WTC11 (cell line): ENCODE data around the gene FAF1. TPM values are rescaled to one million over a fixed set of nuclear protein-coding genes. Genes with fewer than 3 reads are reported as not detected.
A peak's percentile ranks its signal among the peaks of the same experiment; 100 is the strongest.

Source experiments
- ATAC-seq: fragments of 200-7000 bp; cut with Tn5 transposase; 2 replicates; pipeline ENCODE4 v1.10.0; 2021; ENCODE audit warnings: mild to moderate bottlenecking, moderate library complexity
- CTCF ChIA-PET: fragments of 300-600 bp; sonication (Branson Sonifier 250); formaldehyde crosslinking; loops from one replicate; lab custom pipeline; 2021; ENCODE audit warnings: antibody characterized with exemption; lab: Charles Lee
- POLR2A ChIA-PET: fragments of 350-600 bp; sonication (Branson Sonifier 250); formaldehyde crosslinking; loops from one replicate; lab custom pipeline; 2021; ENCODE audit warnings: antibody characterized with exemption; lab: Charles Lee
- DNase-seq: peaks from one replicate; pipeline ENCODE4 v3.0.0; 2021; ENCODE audit warnings: low spot score
- H3K27ac Mint-ChIP-seq: 2 replicates; pipeline ENCODE4 v1.8.0; 2021; ENCODE audit warnings: mixed read lengths
- H3K27me3 Mint-ChIP-seq: 2 replicates; pipeline ENCODE4 v1.8.0; 2021; ENCODE audit warnings: low read depth, mild to moderate bottlenecking, moderate library complexity, mixed read lengths
- H3K36me3 Mint-ChIP-seq: 2 replicates; pipeline ENCODE4 v1.8.0; 2021; ENCODE audit warnings: mixed read lengths
- H3K4me1 Mint-ChIP-seq: 2 replicates; pipeline ENCODE4 v1.8.0; 2022; ENCODE audit warnings: mixed read lengths
- H3K4me3 Mint-ChIP-seq: 2 replicates; pipeline ENCODE4 v1.8.0; 2021; ENCODE audit warnings: mild to moderate bottlenecking, moderate library complexity, mixed read lengths
- H3K9me3 Mint-ChIP-seq: 2 replicates; pipeline ENCODE4 v1.8.0; 2021; ENCODE audit warnings: mixed read lengths
- FOXJ3 ChIP-seq: sonication (generic); formaldehyde crosslinking; IDR thresholded peaks from 2 replicates; pipeline ENCODE4 v1.9.0; 2021; ENCODE audit warnings: missing genetic modification reagents, mild to moderate bottlenecking, borderline replicate concordance
- FOXP1 ChIP-seq: sonication (generic); formaldehyde crosslinking; IDR thresholded peaks from 2 replicates; pipeline ENCODE4 v1.8.0; 2022; ENCODE audit warnings: missing genetic modification reagents, mild to moderate bottlenecking, moderate library complexity, borderline replicate concordance
- MXD4 ChIP-seq: fragments of 250-450 bp; sonication (Bioruptor Pico); IDR thresholded peaks from 2 replicates; pipeline ENCODE4 v1.8.0; 2021; ENCODE audit warnings: mild to moderate bottlenecking, moderate library complexity, borderline replicate concordance
- NFE2L1 ChIP-seq: sonication (generic); formaldehyde crosslinking; IDR thresholded peaks from 2 replicates; pipeline ENCODE4 v1.8.1; 2023; ENCODE audit warnings: missing genetic modification reagents
- NR2C2 ChIP-seq: sonication (generic); formaldehyde crosslinking; IDR thresholded peaks from 2 replicates; pipeline ENCODE4 v1.8.0; 2022; ENCODE audit warnings: mild to moderate bottlenecking, missing genetic modification reagents
- NR3C1 ChIP-seq: sonication (generic); formaldehyde crosslinking; conservative IDR thresholded peaks from 2 replicates; pipeline ENCODE4 v1.8.1; 2023; ENCODE audit warnings: low read depth, mild to moderate bottlenecking, missing genetic modification reagents
- SMAD4 ChIP-seq: sonication (generic); formaldehyde crosslinking; IDR thresholded peaks from 2 replicates; pipeline ENCODE4 v1.8.0; 2022; ENCODE audit warnings: mild to moderate bottlenecking, missing genetic modification reagents
- TEAD1 ChIP-seq: sonication (generic); formaldehyde crosslinking; IDR thresholded peaks from 2 replicates; pipeline ENCODE4 v1.8.0; 2022; ENCODE audit warnings: mild to moderate bottlenecking, missing genetic modification reagents
- total RNA-seq: library from RNA; stranded (reverse); gene quantifications from 3 replicates; pipeline ENCODE4 v1.2.3, GENCODE V29; 2021
- TF ChIP-seq, protein P1 (sequence below): sonication (generic); formaldehyde crosslinking; IDR thresholded peaks from 2 replicates; pipeline ENCODE4 v1.8.1; 2022; ENCODE audit warnings: low read depth, mild to moderate bottlenecking, moderate library complexity, missing genetic modification reagents, borderline replicate concordance
- TF ChIP-seq, protein P2 (sequence below): sonication (generic); formaldehyde crosslinking; IDR thresholded peaks from 2 replicates; pipeline ENCODE4 v1.8.0; 2022; ENCODE audit warnings: mild to moderate bottlenecking, missing genetic modification reagents
- TF ChIP-seq, protein P3 (sequence below): sonication (generic); formaldehyde crosslinking; IDR thresholded peaks from 2 replicates; pipeline ENCODE4 v1.8.0; 2023; ENCODE audit warnings: missing genetic modification reagents, mild to moderate bottlenecking, borderline replicate concordance
- TF ChIP-seq, protein P4 (sequence below): fragments of 250-450 bp; sonication (Bioruptor Pico); IDR thresholded peaks from 2 replicates; pipeline ENCODE4 v1.8.0; 2021; ENCODE audit warnings: mild to moderate bottlenecking

FAF1 gene
- total RNA-seq, 1 experiment from 2014 or later, result 53.5 TPM

DNA sequence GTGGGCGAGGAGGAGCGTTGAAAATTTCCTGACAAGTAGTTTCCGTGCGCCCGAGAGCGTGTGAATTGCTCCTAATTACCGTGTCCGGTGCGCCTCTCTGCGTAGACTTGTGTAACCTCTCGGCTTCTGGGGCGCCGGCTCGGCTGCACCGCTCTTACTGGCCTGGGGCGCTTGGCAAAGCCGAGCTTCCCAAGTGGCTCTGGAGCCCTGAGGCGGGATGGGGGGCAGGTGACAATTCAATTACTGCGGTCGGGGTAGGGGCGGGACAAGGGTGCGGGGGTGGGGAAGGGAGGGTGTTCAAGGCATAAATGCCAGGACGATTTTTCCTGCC is 536.4 kb downstream of the FAF1 start:
- TF ChIP-seq FOXJ3 (CRISPR knock-in tag) (no peak), NFE2L1 (no peak), NR2C2 (CRISPR knock-in tag) (no peak), MXD4 (CRISPR knock-in tag) (no peak), SMAD4 (no peak), NR3C1 (CRISPR knock-in tag) (no peak)
- TF ChIP-seq, protein P1, sequence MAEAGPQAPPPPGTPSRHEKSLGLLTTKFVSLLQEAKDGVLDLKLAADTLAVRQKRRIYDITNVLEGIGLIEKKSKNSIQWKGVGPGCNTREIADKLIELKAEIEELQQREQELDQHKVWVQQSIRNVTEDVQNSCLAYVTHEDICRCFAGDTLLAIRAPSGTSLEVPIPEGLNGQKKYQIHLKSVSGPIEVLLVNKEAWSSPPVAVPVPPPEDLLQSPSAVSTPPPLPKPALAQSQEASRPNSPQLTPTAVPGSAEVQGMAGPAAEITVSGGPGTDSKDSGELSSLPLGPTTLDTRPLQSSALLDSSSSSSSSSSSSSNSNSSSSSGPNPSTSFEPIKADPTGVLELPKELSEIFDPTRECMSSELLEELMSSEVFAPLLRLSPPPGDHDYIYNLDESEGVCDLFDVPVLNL (CRISPR knock-in tag), result no peak
- TF ChIP-seq, protein P2, sequence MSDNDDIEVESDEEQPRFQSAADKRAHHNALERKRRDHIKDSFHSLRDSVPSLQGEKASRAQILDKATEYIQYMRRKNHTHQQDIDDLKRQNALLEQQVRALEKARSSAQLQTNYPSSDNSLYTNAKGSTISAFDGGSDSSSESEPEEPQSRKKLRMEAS (CRISPR knock-in tag), result no peak
- TF ChIP-seq, all 79 proteins: peak for 0
- no peaks in the 10 kb centered on the region for H3K9me3 Mint-ChIP-seq
- peak overlapping the region; percentile 75 for H3K4me3 Mint-ChIP-seq
- H3K27me3 Mint-ChIP-seq, result peaks cover 97% of the 10 kb centered on the region
- ATAC-seq (peak; percentile 2), DNase-seq (no peak)
- ChIA-PET POLR2A (no interaction called here), CTCF (interaction anchor here (2.1 to 3.8 kb wide), 2 partner anchors 8 to 181 kb away, joined by 8 to 16 read pairs; no protein-coding TSS in a partner anchor)
- H3K36me3 Mint-ChIP-seq, result peaks cover 7% of the 10 kb centered on the region
- H3K27ac Mint-ChIP-seq, result no peak overlapping the region
- H3K4me1 Mint-ChIP-seq, result peaks cover 70% of the 10 kb centered on the region

DNA sequence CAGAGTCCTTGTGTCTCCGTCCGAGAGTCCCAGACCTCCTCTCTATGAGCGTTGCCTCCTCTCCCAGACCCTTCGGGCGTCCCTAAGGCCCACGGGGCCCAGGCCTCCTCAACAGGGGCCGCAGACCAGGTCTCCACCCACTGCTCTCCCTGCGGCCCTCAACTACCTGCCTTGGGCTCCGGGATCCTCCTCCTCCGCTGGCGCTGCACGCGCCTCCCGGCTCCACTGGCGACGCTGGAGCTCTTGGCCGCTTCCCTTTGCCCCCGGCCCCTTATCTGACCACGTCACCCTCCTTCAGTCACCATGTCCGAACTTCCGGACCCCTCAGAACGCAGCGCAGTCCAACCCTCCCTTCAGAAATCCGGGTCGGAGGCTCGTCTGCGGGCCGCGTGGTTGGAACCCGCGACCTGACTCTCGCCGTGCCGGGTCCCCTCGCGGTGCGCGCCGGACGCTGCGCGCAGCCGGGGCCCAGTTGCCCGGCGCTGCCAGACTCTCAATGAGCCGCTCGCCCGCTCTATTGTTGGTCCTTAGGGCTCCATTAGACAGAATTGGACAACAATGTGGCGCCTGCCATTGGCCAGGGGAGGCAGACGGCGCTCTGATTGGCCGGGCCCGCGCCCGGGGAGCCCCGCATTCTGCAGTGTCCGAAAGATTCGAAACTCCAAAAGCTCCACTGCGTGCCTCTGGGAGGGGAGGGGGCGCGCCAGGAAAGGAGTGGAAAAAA is 537.0 kb downstream of the FAF1 start, which contains the start of gene DMRTA2:
DMRTA2 (minus strand) TSS at position 498 of the 724 bp plus-strand sequence. CDS start 1,907 bp downstream, outside the sequence.
- peak; percentile 47 for ATAC-seq
- no peaks in the 10 kb centered on the region for H3K9me3 Mint-ChIP-seq
- H3K27ac Mint-ChIP-seq, result no peak within 1 kb of the TSS
- CTCF ChIA-PET, result interaction anchor here (0.8 to 3.8 kb wide), 4 partner anchors 8 to 181 kb away, joined by 3 to 16 read pairs (median 6); no protein-coding TSS in a partner anchor
- peaks cover 97% of the 10 kb centered on the region for H3K27me3 Mint-ChIP-seq
- TF ChIP-seq, protein P3, sequence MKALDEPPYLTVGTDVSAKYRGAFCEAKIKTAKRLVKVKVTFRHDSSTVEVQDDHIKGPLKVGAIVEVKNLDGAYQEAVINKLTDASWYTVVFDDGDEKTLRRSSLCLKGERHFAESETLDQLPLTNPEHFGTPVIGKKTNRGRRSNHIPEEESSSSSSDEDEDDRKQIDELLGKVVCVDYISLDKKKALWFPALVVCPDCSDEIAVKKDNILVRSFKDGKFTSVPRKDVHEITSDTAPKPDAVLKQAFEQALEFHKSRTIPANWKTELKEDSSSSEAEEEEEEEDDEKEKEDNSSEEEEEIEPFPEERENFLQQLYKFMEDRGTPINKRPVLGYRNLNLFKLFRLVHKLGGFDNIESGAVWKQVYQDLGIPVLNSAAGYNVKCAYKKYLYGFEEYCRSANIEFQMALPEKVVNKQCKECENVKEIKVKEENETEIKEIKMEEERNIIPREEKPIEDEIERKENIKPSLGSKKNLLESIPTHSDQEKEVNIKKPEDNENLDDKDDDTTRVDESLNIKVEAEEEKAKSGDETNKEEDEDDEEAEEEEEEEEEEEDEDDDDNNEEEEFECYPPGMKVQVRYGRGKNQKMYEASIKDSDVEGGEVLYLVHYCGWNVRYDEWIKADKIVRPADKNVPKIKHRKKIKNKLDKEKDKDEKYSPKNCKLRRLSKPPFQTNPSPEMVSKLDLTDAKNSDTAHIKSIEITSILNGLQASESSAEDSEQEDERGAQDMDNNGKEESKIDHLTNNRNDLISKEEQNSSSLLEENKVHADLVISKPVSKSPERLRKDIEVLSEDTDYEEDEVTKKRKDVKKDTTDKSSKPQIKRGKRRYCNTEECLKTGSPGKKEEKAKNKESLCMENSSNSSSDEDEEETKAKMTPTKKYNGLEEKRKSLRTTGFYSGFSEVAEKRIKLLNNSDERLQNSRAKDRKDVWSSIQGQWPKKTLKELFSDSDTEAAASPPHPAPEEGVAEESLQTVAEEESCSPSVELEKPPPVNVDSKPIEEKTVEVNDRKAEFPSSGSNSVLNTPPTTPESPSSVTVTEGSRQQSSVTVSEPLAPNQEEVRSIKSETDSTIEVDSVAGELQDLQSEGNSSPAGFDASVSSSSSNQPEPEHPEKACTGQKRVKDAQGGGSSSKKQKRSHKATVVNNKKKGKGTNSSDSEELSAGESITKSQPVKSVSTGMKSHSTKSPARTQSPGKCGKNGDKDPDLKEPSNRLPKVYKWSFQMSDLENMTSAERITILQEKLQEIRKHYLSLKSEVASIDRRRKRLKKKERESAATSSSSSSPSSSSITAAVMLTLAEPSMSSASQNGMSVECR (CRISPR knock-in tag), result 0 out of 2 replicates have a peak, but pooled peaks have one; percentile 45
- TF ChIP-seq FOXJ3 (CRISPR knock-in tag) (no peak), TEAD1 (CRISPR knock-in tag) (0 out of 2 replicates have a peak, but pooled peaks have one; percentile 16)
- TF ChIP-seq, protein P2 (CRISPR knock-in tag), result peak; percentile 46; the same call in 1 of the 2 replicates
- TF ChIP-seq, all 79 proteins: peak for 3
- POLR2A ChIA-PET, result no interaction called here
- Mint-ChIP-seq H3K4me1 (peaks cover 66% of the 10 kb centered on the region), H3K4me3 (peak within 1 kb of the TSS; percentile 75), H3K36me3 (peaks cover 7% of the 10 kb centered on the region)
- DNase-seq, result peak; percentile 76

DNA sequence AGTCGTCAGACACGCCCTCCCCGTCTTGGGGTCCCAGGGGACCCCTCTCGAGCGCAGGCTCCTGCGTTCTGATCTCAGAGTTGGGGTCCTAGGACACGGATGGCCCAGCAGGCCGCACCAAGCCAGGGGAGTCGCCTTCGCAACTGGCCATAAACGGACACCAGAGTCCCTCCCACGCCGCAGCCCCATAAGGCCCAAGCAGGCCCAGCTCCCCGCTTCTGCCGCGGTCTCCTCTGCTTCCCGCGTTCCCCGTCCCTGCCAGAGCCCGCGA is 537.5 kb downstream of the FAF1 start:
- peak overlapping the region; percentile 75 for H3K4me3 Mint-ChIP-seq
- H3K4me1 Mint-ChIP-seq, result peaks cover 64% of the 10 kb centered on the region
- no peak overlapping the region for H3K27ac Mint-ChIP-seq
- POLR2A ChIA-PET, result interaction anchor here (0.9 kb wide), 1 partner anchor 8 kb away, joined by 4 read pairs; no protein-coding TSS in a partner anchor
- DNase-seq (no peak), ATAC-seq (no peak)
- CTCF ChIA-PET, result interaction anchor here (0.8 to 2.1 kb wide), 4 partner anchors 8 to 182 kb away, joined by 3 to 8 read pairs (median 4); no protein-coding TSS in a partner anchor
- TF ChIP-seq FOXP1, result no peak
- TF ChIP-seq, protein P4, sequence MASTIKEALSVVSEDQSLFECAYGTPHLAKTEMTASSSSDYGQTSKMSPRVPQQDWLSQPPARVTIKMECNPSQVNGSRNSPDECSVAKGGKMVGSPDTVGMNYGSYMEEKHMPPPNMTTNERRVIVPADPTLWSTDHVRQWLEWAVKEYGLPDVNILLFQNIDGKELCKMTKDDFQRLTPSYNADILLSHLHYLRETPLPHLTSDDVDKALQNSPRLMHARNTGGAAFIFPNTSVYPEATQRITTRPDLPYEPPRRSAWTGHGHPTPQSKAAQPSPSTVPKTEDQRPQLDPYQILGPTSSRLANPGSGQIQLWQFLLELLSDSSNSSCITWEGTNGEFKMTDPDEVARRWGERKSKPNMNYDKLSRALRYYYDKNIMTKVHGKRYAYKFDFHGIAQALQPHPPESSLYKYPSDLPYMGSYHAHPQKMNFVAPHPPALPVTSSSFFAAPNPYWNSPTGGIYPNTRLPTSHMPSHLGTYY (CRISPR knock-in tag), result no peak
- peaks cover 7% of the 10 kb centered on the region for H3K36me3 Mint-ChIP-seq
- peaks cover 97% of the 10 kb centered on the region for H3K27me3 Mint-ChIP-seq
- no peaks in the 10 kb centered on the region for H3K9me3 Mint-ChIP-seq
